Measurements from ENCODE around the gene AKAP6.

The AKAP6 gene

DNA sequence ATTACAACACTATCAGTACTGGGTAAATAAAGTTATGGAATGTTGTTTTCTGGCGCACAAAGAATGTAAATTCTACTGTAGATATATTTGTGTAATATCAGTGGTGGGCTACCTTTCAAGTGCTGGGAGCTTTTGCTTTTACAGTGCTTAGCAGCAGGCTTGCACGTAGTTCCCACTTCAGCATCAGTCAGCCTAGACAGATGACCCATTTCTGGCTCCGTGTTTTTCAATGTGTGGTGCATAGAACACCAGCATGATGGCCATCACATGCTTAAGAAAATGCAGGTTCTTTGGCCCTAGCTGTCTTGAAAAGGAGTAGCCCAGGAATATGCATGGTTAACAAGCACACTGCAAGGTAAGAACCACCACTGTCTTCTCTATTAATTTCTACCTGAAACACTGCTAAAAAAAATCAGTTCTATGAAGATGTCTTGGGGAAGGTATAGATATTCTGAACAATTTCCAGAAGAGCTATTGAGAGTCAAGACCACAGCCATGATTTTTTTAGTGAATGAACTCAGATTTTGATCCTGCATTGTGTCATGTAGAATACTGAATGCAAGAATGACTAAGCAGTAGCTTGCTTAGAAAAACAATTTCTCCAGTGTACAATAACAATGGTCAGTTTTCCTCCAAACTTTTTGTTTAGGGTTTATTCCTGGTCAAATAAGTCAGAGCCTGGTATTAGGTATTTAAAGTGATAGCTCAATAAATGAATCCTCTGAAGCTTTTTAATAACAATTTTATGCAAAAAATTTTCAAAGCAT is 195.7 kb downstream of the AKAP6 start:
- in situ Hi-C loops (cut with HindIII; ENCODE audit: low sequenced_read_pairs), result no loop called here

DNA sequence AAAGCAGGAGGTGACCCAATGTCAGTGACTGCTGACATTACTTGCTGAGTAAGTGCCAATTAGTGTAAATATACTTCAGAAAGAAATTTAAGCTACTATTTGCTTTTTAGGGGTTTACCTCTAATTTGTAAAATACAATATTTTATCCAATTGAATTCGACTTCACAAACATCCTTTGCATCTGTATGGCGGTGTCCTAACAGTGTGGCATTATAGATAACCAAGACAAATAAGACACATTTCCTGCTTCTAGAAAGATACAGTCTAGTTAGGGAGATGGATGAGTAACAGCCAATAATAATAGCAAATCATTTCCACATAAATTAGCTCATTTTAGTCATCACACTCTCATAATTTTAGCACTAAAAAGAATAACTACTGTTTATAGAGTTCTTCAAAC is 196.5 kb downstream of the AKAP6 start:
- in situ Hi-C loops (cut with HindIII; ENCODE audit: low sequenced_read_pairs), result no loop called here

DNA sequence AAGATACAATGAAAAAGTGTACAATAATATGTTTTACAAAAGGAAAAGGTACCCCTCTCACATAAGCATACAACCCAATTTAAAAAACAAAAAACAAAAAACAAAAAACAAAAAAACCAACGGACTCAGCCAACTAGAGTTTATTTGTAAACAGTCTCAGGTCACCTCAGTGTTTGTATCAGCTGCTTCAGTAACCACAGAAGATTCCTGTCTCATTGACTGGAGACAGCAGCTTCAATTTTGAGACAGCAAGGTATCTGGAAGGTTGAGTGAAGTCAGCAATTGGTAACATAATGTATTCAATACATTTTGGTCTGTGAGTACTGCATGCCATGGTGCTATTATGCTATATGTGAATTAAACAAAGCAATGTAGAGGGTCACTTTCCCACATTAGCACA is 201.7 kb downstream of the AKAP6 start:
- in situ Hi-C loops (cut with HindIII; ENCODE audit: low sequenced_read_pairs), result no loop called here

DNA sequence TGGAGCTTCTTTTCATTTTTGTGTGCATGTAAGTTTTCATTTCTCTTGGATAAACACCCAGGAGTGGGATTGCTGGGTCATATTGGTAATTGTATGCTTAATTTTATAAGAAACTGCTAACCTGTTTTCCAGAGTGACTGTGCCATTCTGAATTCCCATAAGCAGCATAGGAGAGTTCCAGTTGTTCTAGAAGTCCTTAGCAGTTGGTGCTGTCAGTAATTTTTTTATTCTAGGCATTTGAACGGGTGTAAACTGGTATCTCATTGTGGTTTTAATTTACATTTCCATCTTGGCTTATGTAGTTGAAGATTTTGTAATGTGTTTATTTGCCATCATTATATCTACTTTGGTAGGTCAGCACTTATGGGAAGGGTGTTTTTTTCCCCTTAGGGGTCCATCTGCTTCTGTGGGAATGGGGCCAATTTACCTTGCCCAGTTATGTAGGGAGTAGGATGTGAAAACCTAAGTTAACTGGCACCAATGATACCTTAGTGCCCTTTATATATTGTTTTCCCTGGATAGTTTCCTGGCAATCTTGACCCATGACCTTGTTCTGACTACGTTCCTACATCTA is 202.9 kb downstream of the AKAP6 start:
- in situ Hi-C loops (cut with HindIII; ENCODE audit: low sequenced_read_pairs), result no loop called here

DNA sequence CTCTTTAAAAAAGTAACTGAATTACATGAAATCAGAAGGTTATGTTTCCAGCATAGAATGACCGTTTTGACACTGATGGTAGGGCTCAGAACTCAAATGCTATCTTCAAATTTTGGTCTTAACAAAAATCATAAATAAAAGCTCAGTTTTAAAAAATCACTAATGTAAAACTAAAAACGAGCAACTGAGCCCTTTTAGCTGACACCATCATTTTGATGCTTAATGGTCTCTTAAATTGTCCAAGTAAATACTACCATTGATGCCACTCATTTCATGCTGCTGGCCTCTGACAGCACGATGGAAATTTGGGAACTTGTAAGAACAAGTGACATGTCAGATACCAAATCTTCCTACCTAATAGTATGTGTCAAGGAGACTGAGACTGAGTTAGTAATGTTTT is 205.0 kb downstream of the AKAP6 start:
- in situ Hi-C loops (cut with HindIII; ENCODE audit: low sequenced_read_pairs), result no loop called here

DNA sequence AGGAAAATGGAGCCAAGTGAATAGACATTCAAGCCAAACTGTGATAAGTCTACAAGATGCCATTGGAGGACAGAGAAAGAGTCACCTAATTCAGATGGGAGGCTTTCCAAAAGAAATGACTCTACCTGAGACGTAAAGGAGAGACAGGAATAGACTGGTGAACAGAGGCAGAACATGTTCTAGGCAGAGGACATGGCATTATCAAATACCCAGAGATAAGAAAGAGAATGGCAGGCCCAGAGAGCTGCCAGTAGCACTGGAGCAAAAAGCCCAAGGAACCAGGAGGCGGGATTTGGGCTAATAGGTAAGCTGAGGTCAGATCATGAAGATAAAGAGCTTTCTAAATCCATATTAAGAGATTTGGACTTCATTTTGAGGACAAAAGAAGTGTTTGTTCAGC is 207.1 kb downstream of the AKAP6 start:
- in situ Hi-C loops (cut with HindIII; ENCODE audit: low sequenced_read_pairs), result no loop called here

DNA sequence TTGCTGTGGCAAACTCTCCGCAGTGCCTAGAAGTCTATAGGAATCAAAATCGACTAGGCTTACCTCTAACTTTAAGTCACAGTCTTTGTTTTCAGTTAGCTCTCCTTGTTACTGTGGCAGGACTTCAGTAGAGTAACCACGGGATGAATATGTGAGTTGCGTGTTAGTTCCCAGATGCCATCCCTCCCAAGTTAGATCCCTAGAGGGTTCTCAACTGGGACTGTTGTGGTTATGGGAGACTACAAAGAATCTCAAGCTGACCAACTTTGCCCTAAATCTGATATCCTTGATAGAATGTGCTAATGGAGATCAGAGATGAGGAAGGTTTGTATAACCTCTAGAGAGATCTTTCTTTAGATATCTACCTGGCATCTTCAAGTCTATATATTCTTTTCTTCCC is 208.1 kb downstream of the AKAP6 start:
- in situ Hi-C loops (cut with HindIII; ENCODE audit: low sequenced_read_pairs), result no loop called here

DNA sequence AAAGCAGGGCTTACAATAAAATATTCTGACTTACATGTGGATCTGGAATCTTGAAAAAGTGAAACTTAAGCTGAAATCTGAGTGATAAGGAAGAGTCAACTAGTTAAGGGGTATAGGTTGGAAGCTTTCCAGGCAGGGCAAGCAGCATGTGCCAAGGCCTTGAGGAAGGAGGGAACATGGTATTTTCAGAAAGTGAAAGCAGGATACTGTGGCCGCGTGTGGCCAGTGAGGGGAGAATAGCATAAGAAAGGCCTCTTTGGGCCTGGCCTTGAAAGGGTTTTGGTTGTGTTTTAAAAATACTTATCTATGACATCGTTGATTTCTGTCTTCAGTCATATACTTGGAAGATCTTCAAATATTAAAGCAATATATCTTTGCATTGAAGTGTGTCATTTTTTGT is 213.4 kb downstream of the AKAP6 start:
- in situ Hi-C loops (cut with HindIII; ENCODE audit: low sequenced_read_pairs), result no loop called here

DNA sequence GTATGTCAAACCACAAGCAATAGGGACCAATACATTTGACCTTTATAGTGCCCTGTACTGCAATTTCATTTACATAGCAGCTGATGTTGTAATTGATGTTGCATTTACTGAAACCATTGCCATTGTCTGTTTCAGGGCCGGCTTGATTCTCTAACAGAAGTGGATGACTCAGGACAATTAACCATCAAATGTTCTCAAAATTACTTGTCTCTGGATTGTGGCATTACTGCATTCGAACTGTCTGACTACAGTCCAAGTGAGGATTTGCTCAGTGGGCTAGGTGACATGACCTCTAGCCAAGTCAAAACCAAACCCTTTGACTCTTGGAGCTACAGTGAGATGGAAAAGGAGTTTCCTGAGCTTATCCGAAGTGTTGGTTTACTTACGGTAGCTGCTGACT is 216.0 kb downstream of the AKAP6 start:
- in situ Hi-C loops (cut with HindIII; ENCODE audit: low sequenced_read_pairs), result no loop called here

DNA sequence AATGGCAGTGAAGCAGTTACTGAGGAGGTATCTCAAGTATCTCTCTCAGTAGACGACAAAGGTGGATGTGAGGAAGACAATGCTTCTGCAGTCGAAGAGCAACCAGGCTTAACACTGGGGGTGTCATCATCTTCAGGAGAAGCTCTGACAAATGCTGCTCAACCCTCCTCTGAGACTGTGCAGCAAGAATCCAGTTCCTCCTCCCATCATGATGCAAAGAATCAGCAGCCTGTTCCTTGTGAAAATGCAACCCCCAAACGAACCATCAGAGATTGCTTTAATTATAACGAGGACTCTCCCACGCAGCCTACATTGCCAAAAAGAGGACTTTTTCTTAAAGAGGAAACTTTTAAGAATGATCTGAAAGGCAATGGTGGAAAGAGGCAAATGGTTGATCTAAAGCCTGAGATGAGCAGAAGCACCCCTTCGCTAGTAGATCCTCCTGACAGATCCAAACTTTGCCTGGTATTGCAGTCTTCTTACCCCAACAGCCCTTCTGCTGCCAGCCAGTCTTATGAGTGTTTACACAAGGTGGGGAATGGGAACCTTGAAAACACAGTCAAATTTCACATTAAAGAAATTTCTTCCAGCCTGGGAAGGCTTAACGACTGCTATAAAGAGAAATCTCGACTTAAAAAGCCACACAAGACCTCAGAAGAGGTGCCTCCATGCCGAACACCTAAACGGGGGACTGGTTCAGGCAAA is 216.6 kb downstream of the AKAP6 start:
- in situ Hi-C loops (cut with HindIII; ENCODE audit: low sequenced_read_pairs), result no loop called here

DNA sequence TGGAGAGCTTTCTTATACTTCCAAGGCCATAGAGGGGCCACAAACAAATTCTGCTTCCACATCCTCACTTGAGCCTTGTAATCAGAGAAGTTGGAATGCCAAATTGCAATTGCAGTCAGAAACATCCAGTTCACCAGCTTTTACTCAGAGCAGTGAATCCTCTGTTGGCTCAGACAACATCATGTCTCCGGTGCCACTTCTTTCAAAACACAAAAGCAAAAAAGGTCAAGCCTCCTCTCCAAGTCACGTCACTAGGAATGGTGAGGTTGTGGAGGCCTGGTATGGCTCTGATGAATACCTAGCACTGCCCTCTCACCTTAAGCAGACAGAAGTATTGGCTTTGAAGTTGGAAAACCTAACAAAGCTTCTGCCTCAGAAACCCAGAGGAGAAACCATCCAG is 217.1 kb downstream of the AKAP6 start:
- in situ Hi-C loops (cut with HindIII; ENCODE audit: low sequenced_read_pairs), result no loop called here

DNA sequence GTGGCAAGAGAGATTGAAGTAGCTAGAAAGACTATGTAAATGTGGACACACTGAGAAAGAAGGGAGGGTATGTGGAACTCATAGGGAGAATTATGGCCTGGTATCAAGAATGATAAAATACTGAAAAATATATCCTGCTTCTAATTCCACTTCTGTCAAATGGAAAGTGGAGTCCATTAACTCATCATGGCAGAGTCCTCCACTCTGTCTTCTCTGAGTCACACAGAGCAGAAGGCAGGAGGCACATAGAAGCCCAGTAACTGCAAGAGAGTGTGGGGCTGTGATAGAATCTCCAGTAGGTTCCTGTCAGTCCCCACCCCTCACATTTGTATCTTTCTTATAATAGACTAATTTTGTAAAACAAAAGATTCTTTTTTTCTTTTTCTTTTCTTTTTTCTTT is 223.7 kb downstream of the AKAP6 start:
- in situ Hi-C loops (cut with HindIII; ENCODE audit: low sequenced_read_pairs), result no loop called here

DNA sequence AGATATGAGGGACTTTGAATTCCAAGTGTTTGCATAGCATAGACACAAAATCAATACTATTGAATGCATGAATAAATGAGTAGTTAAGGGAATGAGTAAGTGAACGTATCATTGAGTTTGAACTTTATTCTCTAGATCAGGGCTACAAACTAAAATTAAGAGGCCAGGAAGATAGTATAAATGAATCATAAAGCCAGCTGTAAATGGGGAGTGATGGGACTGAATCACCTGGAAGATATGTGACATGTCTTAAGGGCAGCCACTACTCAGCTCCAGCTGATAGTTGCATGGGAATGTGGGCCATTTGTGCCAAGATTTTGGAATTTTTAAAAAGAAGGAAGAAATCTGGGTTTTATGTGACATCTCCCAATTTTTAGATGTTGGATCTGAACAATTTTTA is 229.9 kb downstream of the AKAP6 start:
- in situ Hi-C loops (cut with HindIII; ENCODE audit: low sequenced_read_pairs), result no loop called here

DNA sequence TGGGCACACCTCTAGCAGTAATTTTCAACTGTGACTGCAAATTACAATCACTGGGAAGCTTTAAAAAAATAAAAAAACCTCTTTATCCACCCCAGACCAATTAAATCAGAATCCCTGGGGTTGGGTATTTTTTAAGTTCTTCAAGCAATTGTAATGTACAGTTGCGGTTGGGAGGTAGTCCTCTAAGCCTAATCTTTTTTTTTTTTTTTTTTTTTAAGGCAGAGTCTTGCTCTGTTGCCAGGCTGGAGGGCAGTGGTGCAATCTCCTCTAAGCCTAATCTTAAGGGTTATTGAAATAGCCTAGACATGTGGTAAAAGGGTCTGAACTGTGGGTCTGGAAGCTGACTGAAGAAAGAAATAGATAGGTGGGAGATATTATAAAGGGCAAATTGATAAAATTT is 230.5 kb downstream of the AKAP6 start:
- in situ Hi-C loops (cut with HindIII; ENCODE audit: low sequenced_read_pairs), result no loop called here

DNA sequence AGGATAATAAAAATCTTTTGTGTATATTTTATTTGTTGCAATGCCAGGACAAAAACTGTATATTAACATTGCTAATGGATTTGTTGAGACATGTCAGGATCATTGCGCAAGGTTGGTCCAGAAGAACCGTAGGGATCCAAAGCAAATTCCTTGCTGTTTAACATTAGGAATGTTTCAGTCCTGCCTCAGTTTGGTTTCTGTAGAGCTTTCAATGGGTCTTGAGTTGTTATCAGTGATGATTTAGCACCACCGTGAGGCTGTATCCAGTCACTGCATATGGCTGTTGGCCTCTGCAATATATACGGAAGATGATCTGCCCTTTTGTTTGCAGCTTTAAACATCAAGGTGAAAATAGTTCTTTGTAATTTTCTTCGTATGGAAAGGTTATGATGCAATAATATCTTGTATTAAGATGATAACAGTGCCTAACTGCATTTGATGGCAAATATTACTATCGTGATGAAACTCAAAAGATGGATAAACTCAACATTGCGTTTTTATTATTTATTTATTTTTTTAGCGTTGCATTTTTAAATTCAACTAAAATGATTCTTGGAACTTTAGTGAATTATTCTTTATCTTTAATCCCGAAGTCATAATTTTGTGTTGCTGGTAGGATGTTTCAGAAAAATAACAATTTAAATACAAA is 231.2 kb downstream of the AKAP6 start:
- in situ Hi-C loops (cut with HindIII; ENCODE audit: low sequenced_read_pairs), result no loop called here

DNA sequence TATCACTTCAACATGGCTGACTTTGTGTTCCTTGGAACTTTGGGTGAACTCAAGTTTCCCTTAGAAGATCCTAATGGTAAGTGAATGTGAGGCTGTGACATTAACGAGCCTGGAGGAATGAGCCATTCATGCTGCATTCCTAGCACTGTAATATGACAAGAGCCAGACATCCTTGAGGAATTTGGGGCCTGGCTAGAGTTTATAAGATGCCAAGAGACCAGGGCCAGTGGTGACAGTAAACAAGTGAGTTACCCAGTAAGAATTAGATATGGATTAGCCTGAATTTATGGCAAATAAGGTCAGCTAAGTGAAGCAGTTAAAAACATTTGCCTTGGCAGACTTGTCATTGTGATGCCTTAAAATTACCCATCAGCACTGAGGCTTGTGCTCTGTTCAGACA is 232.4 kb downstream of the AKAP6 start:
- in situ Hi-C loops (cut with HindIII; ENCODE audit: low sequenced_read_pairs), result no loop called here

DNA sequence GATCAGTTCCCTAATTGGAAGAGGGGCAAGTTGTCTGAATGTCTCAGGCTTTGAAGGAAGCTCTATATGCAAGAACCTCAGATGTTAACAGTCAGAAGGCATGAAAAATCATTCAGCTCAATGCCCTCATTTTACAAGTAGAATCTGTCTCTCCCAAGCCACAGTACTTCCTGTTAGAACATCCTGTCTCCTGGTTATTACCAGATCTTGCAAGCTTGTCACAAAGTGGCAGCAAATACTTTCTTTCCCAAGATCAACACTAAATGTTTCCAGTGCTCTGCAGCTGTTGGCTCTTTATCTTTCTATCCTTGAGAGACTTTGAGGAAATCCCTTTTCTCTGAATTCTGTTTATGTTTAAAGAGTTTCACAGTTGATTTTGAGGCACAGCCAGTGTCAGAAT is 235.5 kb downstream of the AKAP6 start:
- in situ Hi-C loops (cut with HindIII; ENCODE audit: low sequenced_read_pairs), result no loop called here

DNA sequence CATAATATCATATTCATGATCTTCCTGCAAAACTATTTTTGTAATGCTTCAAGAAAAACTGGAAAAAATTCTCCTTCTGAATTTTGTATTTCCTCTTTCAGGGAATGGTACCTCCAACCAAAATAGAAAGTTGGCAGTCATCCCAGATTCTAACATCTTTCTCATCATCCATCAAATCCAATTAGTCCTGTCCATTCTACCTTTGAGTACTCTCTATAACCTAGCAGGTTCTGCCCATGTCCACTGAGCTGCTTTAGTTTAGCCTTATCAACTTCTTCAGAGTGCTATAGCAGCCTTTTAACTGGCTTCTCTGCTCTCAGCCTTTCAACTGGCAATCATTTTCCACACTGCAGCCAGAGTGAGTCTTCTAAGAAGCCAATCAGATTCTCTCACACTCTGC is 236.2 kb downstream of the AKAP6 start:
- in situ Hi-C loops (cut with HindIII; ENCODE audit: low sequenced_read_pairs), result no loop called here

DNA sequence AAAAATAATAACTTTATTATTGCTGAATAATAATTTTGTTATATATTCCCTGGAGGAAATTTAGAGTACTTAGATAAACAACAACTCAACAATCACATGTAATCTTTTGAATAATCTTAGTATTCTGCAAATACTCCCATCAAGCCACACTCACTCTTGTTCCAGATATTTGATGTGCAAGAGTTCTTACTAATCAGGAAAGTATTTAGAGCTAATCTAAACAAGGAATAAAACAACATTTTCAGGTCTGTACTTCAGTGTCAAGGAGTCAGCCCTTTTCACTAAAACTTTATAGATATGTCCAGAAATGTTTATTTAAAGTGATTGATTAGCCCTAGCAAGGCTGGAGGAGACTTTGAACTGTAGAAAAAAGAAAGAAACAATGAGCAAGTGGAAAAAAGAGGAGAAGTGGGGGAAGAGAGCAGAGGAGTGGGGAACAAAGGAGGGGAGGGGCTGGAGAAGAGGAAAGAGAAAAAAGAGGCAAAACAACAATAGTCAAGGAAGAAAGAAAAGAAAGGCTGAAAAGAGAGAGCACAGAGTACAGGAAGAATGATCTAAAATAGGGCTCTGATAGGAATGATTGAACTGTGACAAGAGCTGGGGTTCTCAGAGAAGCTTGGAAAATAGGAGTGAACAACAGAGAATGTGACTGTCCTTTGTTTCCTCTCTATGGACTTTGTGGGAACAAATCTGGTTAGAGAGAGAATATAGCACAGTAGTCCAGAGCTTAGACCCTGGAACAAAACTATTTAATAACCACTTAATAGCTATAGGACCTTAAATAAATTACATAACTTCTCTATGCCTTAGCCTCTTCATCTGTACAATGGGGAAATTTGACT is 238.7 kb downstream of the AKAP6 start:
- in situ Hi-C loops (cut with HindIII; ENCODE audit: low sequenced_read_pairs), result no loop called here

DNA sequence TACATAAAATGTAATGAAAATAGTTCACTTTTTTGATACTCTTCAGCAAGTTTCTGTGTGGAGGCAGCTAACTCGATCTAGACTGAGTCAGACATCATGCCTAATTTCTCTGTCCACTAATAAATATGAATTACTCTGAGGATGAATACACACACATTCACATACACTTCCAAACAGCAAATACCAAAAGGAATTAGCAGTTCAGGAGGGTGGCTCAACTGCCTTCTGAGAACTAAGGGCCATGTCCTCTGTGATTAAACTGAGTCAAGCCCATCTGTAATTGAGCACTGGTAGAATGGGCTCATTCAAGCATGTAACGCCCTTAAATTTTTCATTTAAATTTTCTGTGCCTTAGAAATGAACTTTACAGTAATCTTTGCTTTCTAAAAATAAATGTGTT is 242.5 kb downstream of the AKAP6 start:
- in situ Hi-C loops (cut with HindIII; ENCODE audit: low sequenced_read_pairs), result no loop called here

Measured in endothelial cell of hepatic sinusoid (primary cell).